ENCODE data around the gene FAM163B.

FAM163B gene

DNA sequence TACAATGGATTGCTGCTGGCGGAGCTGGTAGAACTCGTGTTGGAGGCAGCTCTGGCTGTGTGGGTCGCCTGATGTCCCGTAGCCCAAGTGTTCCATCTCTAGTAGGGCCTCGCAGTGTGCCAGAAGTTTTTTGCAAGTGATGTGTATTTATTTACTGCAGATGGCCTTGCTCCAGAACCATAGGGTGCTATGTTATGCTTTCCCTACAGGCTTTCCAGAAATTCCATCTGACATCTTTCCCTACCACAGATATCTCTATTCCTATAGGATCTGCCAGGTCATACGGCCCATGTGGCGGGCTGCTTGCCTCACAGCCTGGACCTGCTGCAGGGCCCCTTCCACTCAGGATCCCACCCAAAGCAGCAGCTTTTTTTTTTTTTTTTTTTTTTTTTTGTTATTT, 57.7 kb downstream of the FAM163B start:
- DNase-seq (no peak), ATAC-seq (no peak)
- no peaks in the 10 kb centered on the region for H3K4me1 Mint-ChIP-seq
- H3K9me3 Mint-ChIP-seq, result no peaks in the 10 kb centered on the region
- H3K4me3 Mint-ChIP-seq, result no peak overlapping the region
- no peak overlapping the region for H3K27ac Mint-ChIP-seq
- H3K27me3 Mint-ChIP-seq, result no peaks in the 10 kb centered on the region

DNA sequence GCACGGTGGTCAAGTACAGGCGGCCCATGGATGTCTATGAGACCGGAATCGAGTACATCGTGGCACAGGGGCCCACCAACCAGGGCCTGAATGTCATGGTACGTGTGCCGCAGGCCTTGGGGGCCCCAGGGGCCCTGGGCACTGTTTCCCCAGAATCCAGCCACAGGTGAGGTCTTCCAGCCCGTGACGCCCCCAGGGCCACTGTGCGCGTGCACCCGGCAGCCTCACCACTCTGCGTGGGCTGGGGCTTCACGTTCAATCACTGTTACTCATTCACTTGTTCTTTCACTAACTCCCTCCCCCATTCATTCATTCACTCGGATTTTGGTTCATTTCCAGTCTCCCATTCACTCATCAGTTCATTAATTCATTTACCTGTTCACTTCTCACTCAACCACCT, 62.1 kb downstream of the FAM163B start:
- H3K4me1 Mint-ChIP-seq, result no peaks in the 10 kb centered on the region
- H3K27ac Mint-ChIP-seq, result no peak overlapping the region
- no peaks in the 10 kb centered on the region for H3K27me3 Mint-ChIP-seq
- ATAC-seq, result no peak
- H3K4me3 Mint-ChIP-seq, result no peak overlapping the region
- DNase-seq, result no peak
- H3K9me3 Mint-ChIP-seq, result no peaks in the 10 kb centered on the region

DNA sequence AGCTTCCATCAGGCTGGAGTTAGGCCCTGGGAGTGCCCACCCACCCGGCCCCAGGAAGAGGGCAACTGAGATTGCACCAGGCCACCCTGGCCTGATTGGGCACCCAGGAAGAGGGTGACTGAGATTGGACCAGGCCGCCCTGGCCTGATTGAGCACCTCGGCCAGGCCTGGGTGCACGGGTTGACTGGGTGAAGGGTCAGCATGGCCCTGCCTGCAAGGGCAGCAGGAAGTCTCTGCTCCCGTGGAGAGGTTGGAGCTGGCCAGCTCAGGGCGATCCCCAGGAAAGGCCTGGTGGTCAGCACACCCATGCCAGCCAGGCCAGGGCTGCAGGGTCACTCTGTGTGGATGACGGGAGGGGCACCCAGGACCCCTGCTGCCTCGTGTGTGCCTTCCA, 62.9 kb downstream of the FAM163B start:
- no peaks in the 10 kb centered on the region for H3K9me3 Mint-ChIP-seq
- ATAC-seq, result no peak
- no peak overlapping the region for H3K27ac Mint-ChIP-seq
- no peaks in the 10 kb centered on the region for H3K4me1 Mint-ChIP-seq
- H3K27me3 Mint-ChIP-seq, result no peaks in the 10 kb centered on the region
- no peak for DNase-seq
- no peak overlapping the region for H3K4me3 Mint-ChIP-seq

DNA sequence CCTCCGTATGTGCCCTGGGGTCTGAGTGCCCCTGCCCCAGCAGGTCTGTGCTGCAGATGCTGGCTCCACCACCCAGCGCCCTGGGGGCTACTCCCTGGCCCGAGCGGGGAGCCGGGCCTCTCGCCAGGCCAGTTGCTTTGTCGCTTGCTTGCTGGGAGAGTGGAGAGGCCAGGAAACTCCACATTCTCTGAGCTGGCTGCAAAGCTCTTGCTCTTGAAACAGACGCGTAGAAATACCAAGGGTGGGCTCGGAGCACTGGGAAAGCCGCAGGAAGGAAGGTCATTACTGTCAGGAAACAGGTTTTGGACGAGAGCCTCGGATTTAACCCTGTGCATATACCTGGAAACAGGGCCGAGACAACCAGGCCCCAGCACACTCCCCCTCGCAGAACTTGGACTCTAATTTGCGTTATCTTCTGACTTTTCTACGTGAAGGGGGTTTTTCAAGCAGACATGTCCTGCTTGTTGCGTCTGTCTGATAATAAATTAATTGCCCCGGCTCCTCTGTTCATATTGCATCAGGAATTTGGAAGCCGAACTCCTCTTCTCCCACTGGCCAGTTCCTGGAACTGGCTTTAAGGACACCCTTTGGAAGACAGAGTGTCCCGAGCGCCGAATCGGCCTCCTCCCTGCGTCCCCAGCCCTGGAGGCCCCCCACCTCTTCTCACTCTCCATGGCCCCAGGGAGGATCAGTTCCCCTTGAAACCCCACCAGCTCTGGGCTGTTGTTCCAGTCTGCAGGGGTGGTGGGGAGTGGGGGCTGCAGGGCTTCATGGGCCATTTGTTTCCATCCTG, 63.5 kb downstream of the FAM163B start:
- Mint-ChIP-seq H3K4me3 (no peak overlapping the region), H3K9me3 (no peaks in the 10 kb centered on the region), H3K4me1 (no peaks in the 10 kb centered on the region), H3K27me3 (no peaks in the 10 kb centered on the region), H3K27ac (no peak overlapping the region)
- DNase-seq (no peak), ATAC-seq (no peak)

DNA sequence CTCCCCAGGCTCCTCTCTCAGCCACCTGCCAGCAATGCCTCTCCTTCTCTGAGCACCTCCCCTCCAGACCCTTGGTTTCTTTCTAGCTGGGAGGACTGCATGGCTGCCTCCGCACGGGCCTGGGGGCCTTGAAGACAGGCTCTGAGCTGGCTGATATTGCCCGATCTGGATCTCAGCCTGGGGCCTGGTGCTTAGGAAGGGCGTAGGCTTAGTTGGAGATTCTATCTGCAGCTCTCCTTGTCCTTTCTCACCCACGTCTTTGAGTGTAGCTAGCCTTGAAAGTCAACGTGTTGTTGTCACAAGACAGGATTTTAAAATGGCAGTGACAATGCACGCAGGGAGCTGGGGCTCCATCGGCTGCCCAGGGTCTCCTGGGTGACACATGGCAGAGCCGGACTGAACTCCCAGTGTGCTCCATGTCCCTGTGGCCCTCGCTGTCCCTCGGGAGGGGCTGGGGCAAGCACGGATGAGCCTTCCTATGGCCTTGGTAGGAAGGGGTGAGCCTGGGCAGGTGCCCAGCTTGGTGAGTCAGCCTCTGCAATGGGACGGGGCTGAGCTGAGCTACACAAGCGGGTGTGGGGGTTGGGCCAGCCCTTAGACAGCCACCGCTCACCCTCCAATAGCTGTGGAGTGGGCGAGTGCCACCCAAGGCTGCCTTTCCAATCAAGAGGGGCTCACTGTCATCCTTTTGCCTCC, 65.3 kb downstream of the FAM163B start:
- Mint-ChIP-seq H3K4me3 (no peak overlapping the region), H3K9me3 (no peaks in the 10 kb centered on the region), H3K4me1 (peaks cover 6% of the 10 kb centered on the region), H3K27me3 (peaks cover 14% of the 10 kb centered on the region), H3K27ac (no peak overlapping the region)
- ATAC-seq (no peak), DNase-seq (no peak)

DNA sequence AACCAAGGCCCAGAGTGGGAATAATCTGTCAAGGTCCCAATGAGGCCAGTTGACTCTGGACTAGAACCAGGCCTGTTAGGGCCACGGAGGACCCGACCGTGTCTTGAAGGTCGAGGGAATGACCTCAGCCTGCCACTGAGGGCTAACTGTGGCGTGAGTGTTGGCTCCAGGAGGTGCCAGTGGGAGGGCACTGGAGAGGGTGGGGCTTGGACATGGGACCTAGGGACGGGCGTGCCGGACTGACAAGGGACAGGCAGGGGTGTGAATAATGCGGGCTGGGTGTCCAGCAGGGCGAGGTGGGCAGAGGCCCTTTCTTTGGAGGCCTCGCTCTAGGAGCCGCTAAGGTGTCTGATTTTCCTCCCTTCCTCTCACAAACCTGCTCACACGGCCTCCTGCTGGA, 67.2 kb downstream of the FAM163B start:
- peaks cover 10% of the 10 kb centered on the region for H3K4me1 Mint-ChIP-seq
- H3K27me3 Mint-ChIP-seq, result peaks cover 19% of the 10 kb centered on the region
- no peak overlapping the region for H3K4me3 Mint-ChIP-seq
- ATAC-seq (no peak), DNase-seq (no peak)
- H3K27ac Mint-ChIP-seq, result no peak overlapping the region
- H3K9me3 Mint-ChIP-seq, result no peaks in the 10 kb centered on the region

DNA sequence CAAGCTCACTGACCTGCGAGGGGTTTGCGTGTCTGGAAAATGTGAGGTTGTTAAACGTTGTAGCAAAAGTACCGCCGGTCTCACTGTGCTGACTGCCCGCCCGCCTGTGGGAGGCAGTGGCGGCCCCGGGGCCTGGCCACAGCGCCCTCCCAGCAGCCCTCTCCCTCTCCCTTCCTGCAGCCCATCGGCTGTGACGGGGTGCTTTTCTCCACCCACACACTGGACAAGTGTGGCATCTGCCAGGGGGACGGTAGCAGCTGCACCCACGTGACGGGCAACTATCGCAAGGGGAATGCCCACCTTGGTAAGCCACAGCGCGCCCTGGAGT, 68.5 kb downstream of the FAM163B start:
- Mint-ChIP-seq H3K4me3 (no peak overlapping the region), H3K9me3 (no peaks in the 10 kb centered on the region), H3K27ac (no peak overlapping the region), H3K27me3 (peaks cover 19% of the 10 kb centered on the region), H3K4me1 (peaks cover 10% of the 10 kb centered on the region)
- ATAC-seq (no peak), DNase-seq (no peak)

DNA sequence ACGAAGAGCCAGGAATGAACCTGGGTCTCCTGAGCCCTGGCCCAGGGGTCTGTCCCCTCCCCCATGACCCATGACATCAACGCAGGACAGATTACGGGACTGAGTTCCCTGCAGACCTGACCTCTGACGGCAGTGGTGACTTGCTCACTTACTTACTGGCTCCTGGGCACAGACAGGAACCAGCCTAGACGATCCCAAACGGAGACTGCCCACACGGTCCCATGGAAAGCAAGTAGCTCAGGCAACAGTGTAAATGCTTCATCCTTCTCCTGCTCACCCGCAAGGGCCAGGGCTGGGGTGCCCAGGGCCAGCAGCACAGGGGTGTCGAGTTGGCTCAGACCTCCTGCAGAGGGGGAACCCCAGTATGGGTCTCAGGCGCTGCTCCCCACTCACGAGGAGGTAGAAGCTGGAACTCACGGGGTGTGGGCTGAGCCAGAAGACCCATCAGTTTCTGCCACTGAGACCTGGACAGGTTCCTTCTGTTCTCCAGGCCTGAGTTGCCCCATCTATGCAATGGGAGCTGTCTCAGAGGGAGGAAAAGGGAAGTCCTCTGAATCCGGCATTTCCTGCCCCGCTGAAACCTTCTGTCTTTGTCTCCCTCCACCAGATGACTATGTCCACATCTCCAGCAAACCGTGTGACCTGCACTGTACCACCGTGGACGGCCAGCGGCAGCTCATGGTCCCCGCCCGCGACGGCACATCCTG, 69.0 kb downstream of the FAM163B start:
- Mint-ChIP-seq H3K27ac (no peak overlapping the region), H3K9me3 (no peaks in the 10 kb centered on the region), H3K4me1 (peaks cover 11% of the 10 kb centered on the region), H3K27me3 (peaks cover 19% of the 10 kb centered on the region), H3K4me3 (no peak overlapping the region)
- no peak for ATAC-seq
- DNase-seq, result no peak

DNA sequence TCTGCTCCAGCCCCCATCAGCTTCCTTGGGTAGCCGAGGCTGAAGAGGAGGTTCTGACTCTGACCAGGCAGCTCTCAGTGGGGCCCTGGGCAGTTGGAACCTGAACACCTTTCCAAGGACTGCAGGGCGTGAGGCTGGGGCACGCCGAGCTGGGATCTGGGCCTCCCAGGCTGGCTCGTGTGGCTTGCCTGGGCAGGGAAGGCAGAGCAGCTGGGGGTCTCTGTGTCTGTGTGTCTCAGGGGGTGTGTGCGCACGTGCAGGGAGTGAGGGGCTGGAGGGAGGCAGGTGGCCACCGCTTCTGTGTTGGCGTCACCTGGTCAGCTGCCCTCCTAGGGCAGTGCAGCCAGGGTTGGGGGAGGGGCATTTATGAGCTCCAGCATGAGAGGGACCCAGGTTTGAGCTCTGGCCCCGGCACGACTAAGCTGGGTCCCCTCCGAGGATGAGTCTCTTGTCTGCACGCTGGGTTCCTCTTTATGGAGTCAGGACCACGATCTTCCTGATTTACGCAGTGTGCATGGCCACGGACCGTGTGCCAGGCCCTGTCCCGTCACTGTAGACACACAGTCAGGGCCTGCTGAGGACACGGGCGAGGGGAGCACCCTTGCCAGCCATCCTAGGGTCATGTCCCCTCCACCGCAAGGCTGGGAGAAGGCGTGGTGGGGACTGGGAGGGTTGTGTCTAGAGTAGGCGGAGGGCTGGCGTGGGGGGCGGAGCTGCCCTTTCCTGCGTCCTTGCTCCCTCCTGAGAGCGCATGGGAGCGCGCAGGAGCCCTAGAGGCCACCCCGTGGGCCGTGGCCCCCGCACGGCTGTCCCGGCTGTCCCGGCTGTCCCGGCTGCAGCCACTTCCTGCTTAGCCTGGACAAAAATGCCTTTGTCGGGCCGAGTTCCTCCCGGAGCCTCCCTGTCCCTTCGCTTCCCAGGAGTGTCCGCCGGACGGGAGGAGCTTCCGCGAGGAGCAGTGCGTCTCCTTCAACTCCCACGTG, 70.0 kb downstream of the FAM163B start:
- Mint-ChIP-seq H3K27ac (no peak overlapping the region), H3K4me3 (no peak overlapping the region), H3K4me1 (peaks cover 19% of the 10 kb centered on the region), H3K27me3 (peaks cover 19% of the 10 kb centered on the region), H3K9me3 (no peaks in the 10 kb centered on the region)
- no peak for DNase-seq
- ATAC-seq, result no peak

DNA sequence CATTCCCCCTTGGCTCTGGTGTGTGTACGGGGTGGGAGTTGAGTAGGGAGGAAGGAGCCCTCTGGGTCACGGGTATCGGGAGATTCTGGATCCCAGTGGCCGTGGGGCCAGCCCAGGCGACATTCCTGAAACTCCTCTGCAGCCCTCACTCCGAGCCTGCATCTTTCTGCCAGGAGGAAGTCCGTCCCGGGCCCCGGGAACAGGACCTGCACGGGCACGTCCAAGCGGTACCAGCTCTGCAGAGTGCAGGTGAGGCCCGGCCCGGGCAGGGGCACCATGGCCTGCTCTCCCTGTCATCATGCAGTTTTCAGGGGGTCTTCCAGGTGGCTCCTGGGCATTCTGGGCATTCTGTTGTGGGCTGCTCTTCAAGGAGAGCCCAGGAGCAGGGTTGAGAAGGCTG, 71.0 kb downstream of the FAM163B start:
- H3K27ac Mint-ChIP-seq, result no peak overlapping the region
- peaks cover 29% of the 10 kb centered on the region for H3K4me1 Mint-ChIP-seq
- no peaks in the 10 kb centered on the region for H3K9me3 Mint-ChIP-seq
- no peak overlapping the region for H3K4me3 Mint-ChIP-seq
- H3K27me3 Mint-ChIP-seq, result peaks cover 19% of the 10 kb centered on the region
- ATAC-seq (no peak), DNase-seq (no peak)

DNA sequence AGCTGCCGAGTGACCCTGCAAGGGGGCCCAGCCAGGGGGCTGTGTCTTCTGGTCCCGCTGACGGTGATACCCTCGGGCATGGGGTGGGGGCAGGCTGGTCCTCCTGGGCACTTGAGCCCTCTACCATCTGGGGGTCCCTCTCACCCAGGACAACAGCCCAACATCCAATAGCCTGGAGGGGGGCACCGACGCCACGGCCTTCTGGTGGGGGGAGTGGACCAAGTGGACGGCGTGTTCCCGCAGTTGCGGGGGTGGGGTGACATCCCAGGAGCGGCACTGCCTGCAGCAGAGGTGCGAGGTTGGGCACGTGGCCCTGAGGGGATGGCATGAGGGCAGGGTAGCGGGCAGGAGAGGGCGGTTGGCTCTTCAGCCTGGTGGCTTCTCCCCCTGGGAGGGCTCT, 71.9 kb downstream of the FAM163B start:
- Mint-ChIP-seq H3K27me3 (peaks cover 28% of the 10 kb centered on the region), H3K9me3 (no peaks in the 10 kb centered on the region), H3K27ac (no peak overlapping the region), H3K4me3 (no peak overlapping the region), H3K4me1 (peaks cover 38% of the 10 kb centered on the region)
- ATAC-seq (no peak), DNase-seq (no peak)

DNA sequence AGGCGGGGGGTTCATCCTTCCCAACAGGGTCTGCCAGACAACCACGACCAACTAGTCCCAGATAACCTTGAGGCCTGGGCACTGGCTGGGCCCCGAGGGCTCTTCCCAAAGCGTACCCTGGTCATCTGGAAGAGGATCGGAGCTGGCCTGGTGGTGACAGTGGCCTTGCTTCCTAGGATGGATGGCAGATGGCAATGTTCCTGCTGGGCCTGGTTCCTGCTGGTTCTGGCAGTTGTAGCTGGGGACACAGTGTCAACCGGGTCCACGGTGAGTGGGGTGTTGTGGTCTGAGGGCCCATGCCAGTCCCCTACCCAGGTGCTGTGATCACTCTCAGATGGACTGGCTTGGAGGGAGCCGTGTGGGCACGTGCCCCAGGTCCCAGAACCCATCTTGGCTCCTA, 72.7 kb downstream of the FAM163B start:
- no peak overlapping the region for H3K4me3 Mint-ChIP-seq
- no peak for ATAC-seq
- no peaks in the 10 kb centered on the region for H3K9me3 Mint-ChIP-seq
- H3K4me1 Mint-ChIP-seq, result peaks cover 41% of the 10 kb centered on the region
- peaks cover 28% of the 10 kb centered on the region for H3K27me3 Mint-ChIP-seq
- DNase-seq, result no peak
- no peak overlapping the region for H3K27ac Mint-ChIP-seq

DNA sequence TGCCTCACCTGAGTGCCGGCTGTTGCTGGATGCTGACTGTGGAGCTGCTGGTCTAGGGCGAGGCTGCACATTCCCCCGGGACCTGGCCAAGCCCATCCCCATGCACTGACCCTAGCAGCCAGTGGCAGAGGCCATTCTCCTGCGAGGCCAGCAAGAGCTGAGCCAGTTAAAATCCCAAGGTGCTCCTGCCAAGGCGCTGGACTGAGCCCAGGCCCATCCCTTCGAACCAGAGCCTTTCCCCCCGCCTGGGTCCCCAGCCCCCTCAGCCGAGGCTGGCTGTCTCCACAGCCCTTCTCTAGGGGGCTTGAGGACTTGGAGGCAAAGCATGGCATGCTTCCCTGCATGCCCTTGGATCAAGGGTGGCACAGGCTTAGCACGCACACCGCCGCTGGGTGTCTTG, 73.1 kb downstream of the FAM163B start:
- no peak for ATAC-seq
- Mint-ChIP-seq H3K9me3 (no peaks in the 10 kb centered on the region), H3K27me3 (peaks cover 28% of the 10 kb centered on the region), H3K4me1 (peaks cover 41% of the 10 kb centered on the region), H3K27ac (no peak overlapping the region), H3K4me3 (no peak overlapping the region)
- no peak for DNase-seq

DNA sequence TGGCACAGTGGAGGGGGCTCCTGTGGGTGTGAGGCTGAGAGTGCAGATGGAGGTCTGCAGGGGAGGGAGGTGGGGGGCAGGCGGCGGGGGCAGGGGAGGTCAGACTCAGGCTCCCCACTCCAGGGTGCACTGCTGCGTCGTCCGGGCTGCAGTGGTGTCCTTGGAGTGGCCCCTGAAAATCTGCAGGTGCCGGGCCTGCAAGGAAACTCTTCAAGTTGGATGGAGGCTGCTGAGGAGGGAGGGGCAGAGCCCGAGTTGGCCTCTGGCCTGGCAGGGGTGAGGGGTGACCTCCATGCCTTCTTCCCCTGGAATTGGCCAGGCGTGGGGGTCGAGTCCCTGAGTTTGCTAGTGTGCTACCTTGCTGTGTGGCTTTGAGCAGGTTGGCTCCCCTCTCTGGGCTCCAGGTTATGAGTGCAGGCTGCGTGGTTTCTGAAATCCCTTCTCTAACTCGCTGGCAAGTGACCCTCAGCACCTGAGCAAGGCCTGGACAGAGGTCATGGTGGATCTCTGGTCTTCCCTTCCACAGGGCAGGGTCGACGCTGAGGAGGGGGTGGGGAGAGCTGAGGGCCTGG, 73.8 kb downstream of the FAM163B start:
- DNase-seq (no peak), ATAC-seq (no peak)
- Mint-ChIP-seq H3K27ac (no peak overlapping the region), H3K4me3 (no peak overlapping the region), H3K4me1 (peaks cover 41% of the 10 kb centered on the region), H3K27me3 (peaks cover 28% of the 10 kb centered on the region), H3K9me3 (no peaks in the 10 kb centered on the region)
